GM12878 (cell line): ENCODE data around the gene EGR1. TPM values are rescaled to one million over a fixed set of nuclear protein-coding genes. Genes with fewer than 3 reads are reported as not detected.

Source experiments
- ATAC-seq: fragments of 200-7000 bp; cut with Tn5 transposase; 3 replicates; pipeline ENCODE4 v1.9.1; 2020; ENCODE audit warnings: mild to moderate bottlenecking, moderate library complexity
- BruUV-seq: library from RNA; stranded (reverse); fragments of 400-500 nt; replicated peaks from 2 replicates; lab custom pipeline; 2021; lab: Mats Ljungman, UMichigan
- CTCF ChIA-PET: fragments of 300-600 bp; sonication (Branson Sonifier 250); formaldehyde crosslinking; extraction: SDS; loops from one replicate; lab custom pipeline; 2021; ENCODE audit warnings: inconsistent platforms; lab: Yijun Ruan, JAX
- POLR2A ChIA-PET: fragments of 350-600 bp; formaldehyde crosslinking; extraction: SDS; loops from one replicate; lab custom pipeline; 2021; ENCODE audit warnings: inconsistent platforms; lab: Charles Lee
- RAD21 ChIA-PET: fragments of 300-600 bp; sonication (Branson Sonifier 250); formaldehyde crosslinking; loops from one replicate; lab custom pipeline; 2023; ENCODE audit warnings: antibody characterized with exemption; ENCODE audit not compliant: unreplicated experiment; lab: Charles Lee
- SMC1A ChIA-PET: fragments of 300-600 bp; sonication (Branson Sonifier 250); formaldehyde crosslinking; loops from one replicate; lab custom pipeline; 2023; ENCODE audit not compliant: unreplicated experiment, uncharacterized antibody; lab: Charles Lee
- DNase-seq: peaks from one replicate; pipeline ENCODE4 v3.0.0-alpha.2; 2011; ENCODE audit warnings: low read depth, low spot score
- FAIRE-seq: peaks from 3 replicates; lab custom pipeline; 2011; peaks lifted over from hg19 to GRCh38; lab: Jason Lieb, UNC
- H2AFZ ChIP-seq: 2 replicates; pipeline ENCODE4 v1.6.0; 2011; ENCODE audit warnings: low read depth, low read length, control low read depth; ENCODE audit not compliant: control insufficient read depth
- H3K27ac ChIP-seq: 2 replicates; pipeline ENCODE4 v1.5.1; 2011; ENCODE audit warnings: control low read depth; ENCODE audit not compliant: control insufficient read depth, insufficient read depth
- H3K27me3 ChIP-seq, 2 experiments: replicated peaks in 1 of 2; 2 replicates each; pipeline versions ENCODE4 v1.6.0 to v1.6.1; 2011; ENCODE audit warnings: low read length in 1 of 2; ENCODE audit not compliant: control insufficient read depth in 2 of 2, insufficient read depth in 2 of 2
- H3K36me3 ChIP-seq, 2 experiments: 2 replicates each; pipeline ENCODE4 v1.5.1; 2011; ENCODE audit warnings: low read length in 1 of 2; ENCODE audit not compliant: control insufficient read depth in 2 of 2, insufficient read depth in 2 of 2
- H3K4me1 ChIP-seq: 2 replicates; pipeline ENCODE4 v1.6.1; 2011; ENCODE audit warnings: mild to moderate bottlenecking, low read length, moderate library complexity, mixed read lengths; ENCODE audit not compliant: control insufficient read depth, insufficient read depth
- H3K4me2 ChIP-seq: 2 replicates; pipeline ENCODE4 v1.6.0; 2011; ENCODE audit warnings: control low read depth; ENCODE audit not compliant: control insufficient read depth, insufficient read depth
- H3K4me3 ChIP-seq: fragments of 200-600 bp; sonication (generic); 2 replicates; pipeline ENCODE4 v1.5.1; 2016
- H3K79me2 ChIP-seq: 2 replicates; pipeline ENCODE4 v1.6.0; 2011; ENCODE audit warnings: low read length; ENCODE audit not compliant: control insufficient read depth, insufficient read depth
- H3K9ac ChIP-seq: 2 replicates; pipeline ENCODE4 v1.8.0; 2011; ENCODE audit warnings: low read length, control low read depth, mixed read lengths; ENCODE audit not compliant: control insufficient read depth, insufficient read depth
- H3K9me3 ChIP-seq: replicated peaks from 3 replicates; pipeline ENCODE4 v1.5.1; 2011; ENCODE audit warnings: mild to moderate bottlenecking, low read length; ENCODE audit not compliant: control insufficient read depth, insufficient read depth
- H4K20me1 ChIP-seq: 2 replicates; pipeline ENCODE4 v1.6.0; 2011; ENCODE audit not compliant: control insufficient read depth, insufficient read depth
- ATF7 ChIP-seq: fragments of 450-650 bp; IDR thresholded peaks from 2 replicates; pipeline ENCODE4 v1.6.1; 2016; ENCODE audit warnings: low read depth, mild to moderate bottlenecking
- MAX ChIP-seq: IDR thresholded peaks from 2 replicates; pipeline ENCODE4 v1.6.1; 2012; ENCODE audit warnings: low read depth, low read length, improper control_type of control experiment
- PBX3 ChIP-seq: IDR thresholded peaks from 2 replicates; pipeline ENCODE4 v1.6.1; 2011; ENCODE audit warnings: mild to moderate bottlenecking, low read depth, low read length, moderate library complexity; ENCODE audit not compliant: insufficient replicate concordance
- PKNOX1 ChIP-seq: fragments of 450-650 bp; IDR thresholded peaks from 2 replicates; pipeline ENCODE4 v1.6.1; 2016; ENCODE audit warnings: mild to moderate bottlenecking
- RUNX3 ChIP-seq: IDR thresholded peaks from 2 replicates; pipeline ENCODE4 v1.6.1; 2012; ENCODE audit warnings: low read length, inconsistent platforms
- SIX5 ChIP-seq: IDR thresholded peaks from 2 replicates; pipeline ENCODE4 v1.6.1; 2011; ENCODE audit warnings: mild to moderate bottlenecking, low read depth, low read length, moderate library complexity; ENCODE audit not compliant: severe bottlenecking
- SMAD5 ChIP-seq: IDR thresholded peaks from 2 replicates; pipeline ENCODE4 v1.6.1; 2016; ENCODE audit warnings: antibody characterized with exemption, low read depth
- ZNF274 ChIP-seq: IDR thresholded peaks from one replicate; pipeline ENCODE4 v1.8.0; 2011; ENCODE audit not compliant: insufficient read length, insufficient read depth
- WGBS: methylation state at CpG from one replicate; pipeline ENCODE4 v1.1.6; 2016; ENCODE audit warnings: low lambda C conversion rate; ENCODE audit not compliant: insufficient replicate concordance, insufficient coverage; ENCODE audit errors: missing lambda C conversion rate; 5-methylcytosine and 5-hydroxymethylcytosine counted together
- in situ Hi-C: fragments of 300-500 bp; cut with MboI; formaldehyde crosslinking; loops from 9 replicates; pipeline ENCODE4 v1.14.3; 2018; ENCODE audit warnings: mixed read lengths
- intact Hi-C: fragments of 100-400 bp; cut with micrococcal nuclease; formaldehyde crosslinking; loops from one replicate; pipeline ENCODE4 v1.14.2; 2022; ENCODE audit not compliant: unreplicated experiment
- polyA plus RNA-seq, 11 experiments: library from polyadenylated mRNA; depleted of rRNA in 4 of 11; unstranded in 6 of 11; stranded (reverse) in 5 of 11; fragments of >200 nt; fragmentation: Nextera tagmentation in 4 of 11; fragmentation: Illumina TruSeq in 1 of 11; extraction: Ambion mirVana in 4 of 11; extraction: Trizol in 1 of 11; gene quantifications; 1 replicate in 1 of 11; 2 replicates in 10 of 11; pipeline versions ENCODE4 v1.2.1 to v1.2.3, GENCODE V29; 2011 to 2016; ENCODE audit warnings: inconsistent platforms in 2 of 11, missing spikeins in 2 of 11, low read depth in 1 of 11
- total RNA-seq, 4 experiments: library from RNA; depleted of rRNA in 3 of 4; stranded (reverse); fragments of >200 nt in 3 of 4; fragmentation: Illumina TruSeq in 1 of 4; extraction: Trizol in 1 of 4; gene quantifications; 2 replicates each; pipeline versions ENCODE4 v1.2.1 to v1.2.3, GENCODE V29; 2013 to 2021

The EGR1 gene
- total and polyA plus RNA-seq, 10 of the 15 experiments (the other 5 are each of a cell fraction or from before 2014, with no cell fraction given), result 0.89 to 7.3 (median 2.5) TPM

- in situ Hi-C loops, result no loop called here
- POLR2A ChIA-PET, result no interaction called here
- no peak overlapping the region for H3K9ac ChIP-seq
These were observed 24.1 kb upstream of the EGR1 start for GRCh38 chr5:138441221-138441620.

More at GRCh38 chr5:138441221-138441620, 24.1 kb upstream of the EGR1 start:
- TF ChIP-seq SMAD5 (no peak), PBX3 (no peak), MAX (no peak), RUNX3 (no peak), SIX5 (no peak), PKNOX1 (no peak), ATF7 (no peak), ZNF274 (no peak)
- TF ChIP-seq, all 136 proteins: peak for 0
- no TSS peak for BruUV-seq
- Histone ChIP-seq H3K9me3 (no peaks in the 10 kb centered on the region), H3K4me3 (no peak overlapping the region), H3K36me3 (no peaks in the 10 kb centered on the region; a peak in 1 of 4 replicates), H3K4me2 (no peak overlapping the region), H2AFZ (no peak overlapping the region), H3K27me3 (no peaks in the 10 kb centered on the region), H4K20me1 (no peaks in the 10 kb centered on the region; the same call in 1 of the 2 replicates), H3K4me1 (peaks cover 4% of the 10 kb centered on the region), H3K27ac (no peak overlapping the region), H3K79me2 (no peaks in the 10 kb centered on the region)
- ChIA-PET SMC1A (no interaction called here), CTCF (interaction anchor here (1.5 kb wide), 1 partner anchor 8 kb away, joined by 3 read pairs; no protein-coding TSS in a partner anchor), RAD21 (no interaction called here)
- no peak for FAIRE-seq
- no peak for ATAC-seq
- DNase-seq, result no peak
- intact Hi-C loops, result no loop called here
- 88% methylated on average over 8 of the region's 9 CpGs for WGBS
